Activated CD4-positive, CD25-positive, alpha-beta regulatory T cell treated with anti-CD3 and anti-CD28 coated beads, Interleukin-2, amount 50 U/mL, for 16 hours (primary cell): ENCODE data around the gene SUGCT.

ENCODE experiments used
- DNase-seq: peaks from one replicate; pipeline ENCODE4 v3.0.0-alpha.2; 2020; ENCODE audit warnings: low read depth, low spot score

The SUGCT gene

GRCh38 chr7:40716052-40716451 is 581.2 kb downstream of the SUGCT start:
- DNase-seq, result no peak

GRCh38 chr7:40717242-40717641 is 582.4 kb downstream of the SUGCT start:
- DNase-seq, result no peak

- DNase-seq, result no peak
Observed at GRCh38 chr7:40720416-40720815, 585.6 kb downstream of the SUGCT start.

GRCh38 chr7:40721342-40721949 is 586.6 kb downstream of the SUGCT start:
- no peak for DNase-seq

- no peak for DNase-seq
Observed at GRCh38 chr7:40722242-40722641, 587.4 kb downstream of the SUGCT start.

- no peak for DNase-seq
Observed at GRCh38 chr7:40723829-40724228, 589.0 kb downstream of the SUGCT start.

- DNase-seq, result no peak
Observed at GRCh38 chr7:40726559-40726958, 591.8 kb downstream of the SUGCT start.

- DNase-seq, result no peak
Observed at GRCh38 chr7:40733114-40733513, 598.3 kb downstream of the SUGCT start.

- DNase-seq, result no peak
Observed at GRCh38 chr7:40733578-40733977, 598.8 kb downstream of the SUGCT start.

- DNase-seq, result no peak
Observed at GRCh38 chr7:40739257-40739656, 604.5 kb downstream of the SUGCT start.

GRCh38 chr7:40742270-40742669 is 607.5 kb downstream of the SUGCT start:
- DNase-seq, result no peak

GRCh38 chr7:40746841-40747556 is 612.2 kb downstream of the SUGCT start:
- DNase-seq, result no peak

GRCh38 chr7:40747856-40748255 is 613.1 kb downstream of the SUGCT start:
- no peak for DNase-seq

GRCh38 chr7:40749877-40750276 is 615.1 kb downstream of the SUGCT start:
- no peak for DNase-seq

GRCh38 chr7:40753455-40753854 is 618.6 kb downstream of the SUGCT start:
- DNase-seq, result no peak

GRCh38 chr7:40755438-40755837 is 620.6 kb downstream of the SUGCT start:
- no peak for DNase-seq

- no peak for DNase-seq
Observed at GRCh38 chr7:40757109-40757508, 622.3 kb downstream of the SUGCT start.

- DNase-seq, result no peak
Observed at GRCh38 chr7:40758590-40758989, 623.8 kb downstream of the SUGCT start.

- no peak for DNase-seq
Observed at GRCh38 chr7:40760293-40760964, 625.6 kb downstream of the SUGCT start.

GRCh38 chr7:40760987-40761386 is 626.2 kb downstream of the SUGCT start:
- DNase-seq, result no peak

GRCh38 chr7:40761762-40762560 is 627.2 kb downstream of the SUGCT start:
- DNase-seq, result no peak
